IMR-90 (cell line): ENCODE data around the gene PSEN1. TPM values are rescaled to one million over a fixed set of nuclear protein-coding genes. Genes with fewer than 3 reads are reported as not detected.

Source experiments
- ATAC-seq: fragments of 200-7000 bp; cut with Tn5 transposase; 2 replicates; pipeline ENCODE4 v1.9.1; 2020; ENCODE audit warnings: low read depth, mild to moderate bottlenecking, moderate library complexity
- BruUV-seq: library from RNA; stranded (reverse); fragments of 400-500 nt; replicated peaks from 2 replicates; lab custom pipeline; 2021; lab: Mats Ljungman, UMichigan
- CTCF ChIA-PET: fragments of 300-600 bp; formaldehyde crosslinking; extraction: SDS; loops from one replicate; lab custom pipeline; 2021; ENCODE audit warnings: antibody characterized with exemption; lab: Yijun Ruan, JAX
- POLR2A ChIA-PET: fragments of 300-600 bp; sonication (Branson Sonifier 250); formaldehyde crosslinking; loops from one replicate; lab custom pipeline; 2022; ENCODE audit warnings: antibody characterized with exemption; ENCODE audit not compliant: unreplicated experiment; lab: Charles Lee
- DNase-seq: peaks from one replicate; pipeline ENCODE4 v3.0.0; 2013
- H2AFZ ChIP-seq: replicated peaks from 2 replicates; pipeline ENCODE3; 2013; ENCODE audit warnings: low read length, mild to moderate bottlenecking; ENCODE audit not compliant: poor library complexity
- H2AK5ac ChIP-seq: 2 replicates; pipeline ENCODE4 v1.6.1; 2013; ENCODE audit warnings: low read depth, low read length, inconsistent platforms
- H2AK9ac ChIP-seq: replicated peaks from 2 replicates; pipeline ENCODE3; 2013; ENCODE audit warnings: mild to moderate bottlenecking, low read depth, low read length, moderate library complexity; ENCODE audit not compliant: poor library complexity
- H2BK120ac ChIP-seq: 2 replicates; pipeline ENCODE4 v1.6.1; 2013; ENCODE audit warnings: low read depth, low read length, inconsistent platforms
- H2BK15ac ChIP-seq: 3 replicates; pipeline ENCODE4 v1.6.1; 2013; ENCODE audit warnings: low read depth, low read length, inconsistent platforms
- H2BK20ac ChIP-seq: 2 replicates; pipeline ENCODE4 v1.6.1; 2013; ENCODE audit warnings: low read depth, mild to moderate bottlenecking, inconsistent platforms, low read length, moderate library complexity
- H2BK5ac ChIP-seq: 2 replicates; pipeline ENCODE4 v1.6.1; 2013; ENCODE audit warnings: mild to moderate bottlenecking, low read depth, low read length, inconsistent platforms; ENCODE audit not compliant: poor library complexity, severe bottlenecking
- H3K14ac ChIP-seq: replicated peaks from 2 replicates; pipeline ENCODE4 v1.6.1; 2013; ENCODE audit warnings: low read depth, low read length, inconsistent platforms
- H3K18ac ChIP-seq: 2 replicates; pipeline ENCODE4 v1.6.1; 2013; ENCODE audit warnings: low read depth, low read length, control low read depth
- H3K23ac ChIP-seq: 2 replicates; pipeline ENCODE4 v1.6.1; 2013; ENCODE audit warnings: low read depth, low read length, inconsistent platforms
- H3K27ac ChIP-seq: 2 replicates; pipeline ENCODE4 v1.5.1; 2013; ENCODE audit warnings: mild to moderate bottlenecking, control low read depth, low read length; ENCODE audit not compliant: insufficient read depth
- H3K27me3 ChIP-seq: 2 replicates; pipeline ENCODE4 v1.6.1; 2013; ENCODE audit warnings: low read length; ENCODE audit not compliant: control insufficient read depth, insufficient read depth
- H3K36me3 ChIP-seq: 2 replicates; pipeline ENCODE4 v1.6.1; 2013; ENCODE audit warnings: low read length, mixed read lengths; ENCODE audit not compliant: control insufficient read depth, insufficient read depth
- H3K4ac ChIP-seq: 2 replicates; pipeline ENCODE4 v1.6.1; 2013; ENCODE audit warnings: low read depth, low read length, inconsistent platforms
- H3K4me1 ChIP-seq: 2 replicates; pipeline ENCODE4 v1.6.1; 2013; ENCODE audit warnings: low read length, mixed read lengths; ENCODE audit not compliant: control insufficient read depth, insufficient read depth
- H3K4me2 ChIP-seq: 2 replicates; pipeline ENCODE4 v1.6.1; 2013; ENCODE audit warnings: low read depth, mild to moderate bottlenecking, control low read depth, low read length, moderate library complexity
- H3K4me3 ChIP-seq: 2 replicates; pipeline ENCODE4 v1.5.1; 2013; ENCODE audit warnings: low read depth, mild to moderate bottlenecking, control low read depth, low read length, moderate library complexity; ENCODE audit not compliant: insufficient read depth
- H3K56ac ChIP-seq: 2 replicates; pipeline ENCODE4 v1.6.1; 2013; ENCODE audit warnings: low read length, inconsistent platforms; ENCODE audit not compliant: insufficient read depth; ENCODE audit errors: extremely low read depth
- H3K79me1 ChIP-seq, 2 experiments: 2 replicates each; pipeline ENCODE4 v1.6.1; 2013; ENCODE audit warnings: low read length in 2 of 2, inconsistent platforms in 1 of 2, low read depth in 1 of 2
- H3K9ac ChIP-seq: 2 replicates; pipeline ENCODE4 v1.6.1; 2013; ENCODE audit warnings: low read depth, low read length, control low read depth
- H3K9me1 ChIP-seq: 2 replicates; pipeline ENCODE4 v1.6.1; 2013; ENCODE audit warnings: low read length, inconsistent platforms; ENCODE audit not compliant: insufficient read depth
- H3K9me3 ChIP-seq: 2 replicates; pipeline ENCODE4 v1.6.1; 2013; ENCODE audit warnings: low read length; ENCODE audit not compliant: control insufficient read depth, insufficient read depth
- H4K20me1 ChIP-seq: 2 replicates; pipeline ENCODE4 v1.6.1; 2013; ENCODE audit warnings: low read length, inconsistent platforms; ENCODE audit not compliant: insufficient read depth
- H4K5ac ChIP-seq: 2 replicates; pipeline ENCODE4 v1.6.1; 2013; ENCODE audit warnings: mild to moderate bottlenecking, low read depth, low read length, control low read depth
- H4K8ac ChIP-seq, 2 experiments: 2 replicates each; pipeline ENCODE4 v1.6.1; 2013; ENCODE audit warnings: low read depth in 2 of 2, low read length in 2 of 2, control low read depth in 1 of 2, inconsistent platforms in 1 of 2
- H4K91ac ChIP-seq: 2 replicates; pipeline ENCODE4 v1.6.1; 2013; ENCODE audit warnings: low read depth, low read length, inconsistent platforms; ENCODE audit not compliant: insufficient read depth
- MXI1 ChIP-seq: IDR thresholded peaks from 2 replicates; pipeline ENCODE4 v1.6.1; 2012; ENCODE audit warnings: low read depth, mild to moderate bottlenecking, low read length, moderate library complexity, borderline replicate concordance
- WGBS, 2 experiments: methylation state at CpG; one replicate each; pipeline versions ENCODE4 v1.1.5 to v1.1.7; 2013; ENCODE audit warnings: missing lambda C conversion rate in 2 of 2; ENCODE audit not compliant: insufficient read length in 1 of 2; ENCODE audit errors: extremely low coverage in 2 of 2; 5-methylcytosine and 5-hydroxymethylcytosine counted together
- dilution Hi-C: fragments of 300-500 bp; cut with HindIII; formaldehyde crosslinking; loops from one replicate; pipeline ENCODE4 v1.14.3; 2018; ENCODE audit warnings: low sequenced_read_pairs; ENCODE audit not compliant: unreplicated experiment
- in situ Hi-C: fragments of 300-500 bp; cut with MboI; formaldehyde crosslinking; loops from 3 replicates; pipeline ENCODE4 v1.14.3; 2019; ENCODE audit warnings: low sequenced_read_pairs, inconsistent platforms, mixed read lengths
- intact Hi-C: fragments of 100-400 bp; cut with micrococcal nuclease; formaldehyde crosslinking; loops from 2 replicates; pipeline ENCODE4 v1.10.0; 2022
- polyA plus RNA-seq, 3 experiments: library from polyadenylated mRNA; depleted of rRNA; stranded (reverse); fragments of >200 nt; gene quantifications; 2 replicates each; pipeline ENCODE4 v1.2.3, GENCODE V29; 2012; ENCODE audit warnings: low replicate concordance in 1 of 3
- total RNA-seq: library from RNA; depleted of rRNA; stranded (reverse); fragments of >200 nt; gene quantifications from 2 replicates; pipeline ENCODE4 v1.2.3, GENCODE V29; 2012

PSEN1 gene
- total and polyA plus RNA-seq, 2 of the 4 experiments (the other 2 are of a cell fraction), result 14.8 to 62.7 TPM

DNA sequence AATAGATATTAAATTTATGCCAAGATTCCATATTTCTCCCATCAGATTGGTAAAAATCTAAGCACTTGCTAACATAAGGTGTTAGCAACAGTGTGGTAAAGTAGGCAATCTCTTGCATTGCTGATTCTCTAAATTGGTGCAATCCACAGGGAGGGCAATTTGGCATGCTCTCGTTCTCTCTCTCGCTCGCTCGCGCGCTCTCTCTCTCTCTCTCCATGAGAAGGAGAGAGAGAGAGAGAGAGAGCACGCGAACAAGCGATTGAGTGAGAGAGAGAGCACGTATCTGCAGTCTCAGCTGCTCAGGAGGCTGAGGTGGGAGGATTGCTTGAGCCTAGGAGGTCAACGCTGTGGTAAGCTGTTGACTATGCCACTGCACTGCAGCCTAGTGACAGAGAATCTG, 25.9 kb downstream of the PSEN1 start:
- no peak overlapping the region for H3K56ac ChIP-seq
- TF ChIP-seq MXI1, result no peak
- in situ Hi-C loops, result no loop called here

More for the DNA sequence above, 25.9 kb downstream of the PSEN1 start:
- H2AK9ac ChIP-seq, result no peak overlapping the region
- dilution Hi-C loops (no loop called here), intact Hi-C loops (no loop called here)
- H3K27me3 ChIP-seq, result no peaks in the 10 kb centered on the region
- no peak overlapping the region for H4K8ac ChIP-seq
- no peak overlapping the region for H3K27ac ChIP-seq
- no peak overlapping the region for H3K14ac ChIP-seq
- H2AK5ac ChIP-seq, result no peak overlapping the region
- ATAC-seq (no peak), DNase-seq (no peak)
- no peak overlapping the region for H3K4me2 ChIP-seq
- no peaks in the 10 kb centered on the region for H4K20me1 ChIP-seq
- CTCF ChIA-PET, result no interaction called here
- no peak overlapping the region for H4K5ac ChIP-seq
- POLR2A ChIA-PET, result interaction anchor here (0.6 kb wide), 1 partner anchor 173 kb away, joined by 13 read pairs; no protein-coding TSS in a partner anchor
- H3K23ac ChIP-seq, result no peak overlapping the region
- H2BK120ac ChIP-seq, result no peak overlapping the region
- no peak overlapping the region for H4K91ac ChIP-seq
- peaks cover 2% of the 10 kb centered on the region for H3K9me1 ChIP-seq
- no peak overlapping the region for H3K9ac ChIP-seq
- peaks cover 6 to 22% of the 10 kb centered on the region in 2 experiments; a peak in 3 of 4 replicates for H3K79me1 ChIP-seq
- no peaks in the 10 kb centered on the region for H3K9me3 ChIP-seq
- H3K4me1 ChIP-seq, result no peaks in the 10 kb centered on the region
- no peak overlapping the region for H3K18ac ChIP-seq
- no peak overlapping the region for H2BK20ac ChIP-seq
- H3K4ac ChIP-seq, result no peak overlapping the region
- no peak overlapping the region for H2BK15ac ChIP-seq
- H3K36me3 ChIP-seq, result peaks cover 16% of the 10 kb centered on the region
- H3K4me3 ChIP-seq, result no peak overlapping the region
- H2AFZ ChIP-seq, result no peak overlapping the region
- no TSS peak for BruUV-seq
- no CpG with 5 or more reads among the region's 11 CpGs for WGBS, 2 experiments
- H2BK5ac ChIP-seq, result no peak overlapping the region
